RWPE2 (cell line): ENCODE measurements around the gene DDRGK1.

Experiments
- ATAC-seq: fragments of 200-7000 bp; cut with Tn5 transposase; 3 replicates; pipeline ENCODE4 v1.9.1; 2021; ENCODE audit warnings: low read depth
- DNase-seq: peaks from one replicate; pipeline ENCODE4 v3.0.0-alpha.2; 2020; ENCODE audit warnings: low spot score
- H3K27ac ChIP-seq: fragments of 450-650 bp; 2 replicates; pipeline ENCODE4 v1.5.1; 2017; ENCODE audit warnings: mild to moderate bottlenecking; ENCODE audit not compliant: poor library complexity, severe bottlenecking
- H3K27me3 ChIP-seq: fragments of 250-450 bp; sonication (Bioruptor Pico); 2 replicates; pipeline ENCODE4 v1.5.1; 2021; ENCODE audit warnings: mild to moderate bottlenecking, moderate library complexity; ENCODE audit not compliant: insufficient read depth, poor library complexity, severe bottlenecking
- H3K36me3 ChIP-seq: fragments of 250-450 bp; sonication (Bioruptor Pico); 2 replicates; pipeline ENCODE4 v1.5.1; 2020; ENCODE audit warnings: low read depth, mild to moderate bottlenecking, moderate library complexity
- H3K4me1 ChIP-seq: fragments of 250-450 bp; sonication (Bioruptor Pico); 2 replicates; pipeline ENCODE4 v1.5.1; 2021; ENCODE audit warnings: mild to moderate bottlenecking, moderate library complexity; ENCODE audit not compliant: insufficient read depth, poor library complexity, severe bottlenecking
- H3K4me3 ChIP-seq: fragments of 250-450 bp; sonication (Bioruptor Pico); 2 replicates; pipeline ENCODE4 v1.5.1; 2021; ENCODE audit warnings: mild to moderate bottlenecking, moderate library complexity; ENCODE audit not compliant: severe bottlenecking
- H3K9me3 ChIP-seq: fragments of 250-450 bp; sonication (Bioruptor Pico); 2 replicates; pipeline ENCODE4 v1.5.1; 2021; ENCODE audit warnings: mild to moderate bottlenecking, moderate library complexity; ENCODE audit not compliant: severe bottlenecking
- CTCF ChIP-seq: fragments of 450-650 bp; IDR thresholded peaks from one replicate; pipeline ENCODE4 v1.5.1; 2017; ENCODE audit warnings: mild to moderate bottlenecking, moderate library complexity; ENCODE audit not compliant: poor library complexity, severe bottlenecking

The DDRGK1 gene

GRCh38 chr20:3165473-3166337 is 38.8 kb downstream of the DDRGK1 start:
- no peaks in the 10 kb centered on the region for H3K9me3 ChIP-seq
- no peaks in the 10 kb centered on the region for H3K36me3 ChIP-seq
- H3K27ac ChIP-seq, result no peak overlapping the region
- TF ChIP-seq CTCF, result no peak
- peak; percentile 21; the same call in 2 of the 3 replicates for ATAC-seq
- DNase-seq, result no peak
- H3K4me1 ChIP-seq, result no peaks in the 10 kb centered on the region
- H3K4me3 ChIP-seq, result no peak overlapping the region
- H3K27me3 ChIP-seq, result no peaks in the 10 kb centered on the region

- Histone ChIP-seq H3K27me3 (no peaks in the 10 kb centered on the region), H3K4me1 (no peaks in the 10 kb centered on the region), H3K4me3 (peak overlapping the region; percentile 16), H3K27ac (no peak overlapping the region), H3K36me3 (no peaks in the 10 kb centered on the region), H3K9me3 (no peaks in the 10 kb centered on the region)
- peak; percentile 18 for ATAC-seq
- no peak for DNase-seq
- no peak for TF ChIP-seq CTCF
These were observed 39.6 kb downstream of the DDRGK1 start for GRCh38 chr20:3164763-3165410.

GRCh38 chr20:3164043-3164762 is 40.3 kb downstream of the DDRGK1 start:
- no peaks in the 10 kb centered on the region for H3K4me1 ChIP-seq
- H3K27me3 ChIP-seq, result no peaks in the 10 kb centered on the region
- H3K9me3 ChIP-seq, result no peaks in the 10 kb centered on the region
- H3K4me3 ChIP-seq, result peak overlapping the region; percentile 16
- TF ChIP-seq CTCF, result no peak
- ATAC-seq, result no peak
- H3K36me3 ChIP-seq, result no peaks in the 10 kb centered on the region
- no peak overlapping the region for H3K27ac ChIP-seq
- no peak for DNase-seq

GRCh38 chr20:3163099-3164042 is 41.1 kb downstream of the DDRGK1 start:
- no peak for DNase-seq

More at GRCh38 chr20:3163099-3164042, 41.1 kb downstream of the DDRGK1 start:
- no peak for ATAC-seq
- Histone ChIP-seq H3K27ac (no peak overlapping the region), H3K9me3 (no peaks in the 10 kb centered on the region), H3K4me1 (peaks cover 1% of the 10 kb centered on the region), H3K27me3 (no peaks in the 10 kb centered on the region), H3K36me3 (no peaks in the 10 kb centered on the region), H3K4me3 (no peak overlapping the region)
- no peak for TF ChIP-seq CTCF
